Activated CD8-positive, alpha-beta memory T cell treated with anti-CD3 and anti-CD28 coated beads, Interleukin-2, amount 50 U/mL, for 24 hours (primary cell): ENCODE results near the gene TBPL1.
"Not testable (repeated sequence)": the region's sequence is repeated elsewhere in the genome, so short reads cannot be mapped to it uniquely, and the experiment has no call there.

ENCODE experiments used
- DNase-seq: peaks from one replicate; pipeline ENCODE4 v3.0.0-alpha.2; 2020; ENCODE audit errors: extremely low read depth

TBPL1 gene

DNA sequence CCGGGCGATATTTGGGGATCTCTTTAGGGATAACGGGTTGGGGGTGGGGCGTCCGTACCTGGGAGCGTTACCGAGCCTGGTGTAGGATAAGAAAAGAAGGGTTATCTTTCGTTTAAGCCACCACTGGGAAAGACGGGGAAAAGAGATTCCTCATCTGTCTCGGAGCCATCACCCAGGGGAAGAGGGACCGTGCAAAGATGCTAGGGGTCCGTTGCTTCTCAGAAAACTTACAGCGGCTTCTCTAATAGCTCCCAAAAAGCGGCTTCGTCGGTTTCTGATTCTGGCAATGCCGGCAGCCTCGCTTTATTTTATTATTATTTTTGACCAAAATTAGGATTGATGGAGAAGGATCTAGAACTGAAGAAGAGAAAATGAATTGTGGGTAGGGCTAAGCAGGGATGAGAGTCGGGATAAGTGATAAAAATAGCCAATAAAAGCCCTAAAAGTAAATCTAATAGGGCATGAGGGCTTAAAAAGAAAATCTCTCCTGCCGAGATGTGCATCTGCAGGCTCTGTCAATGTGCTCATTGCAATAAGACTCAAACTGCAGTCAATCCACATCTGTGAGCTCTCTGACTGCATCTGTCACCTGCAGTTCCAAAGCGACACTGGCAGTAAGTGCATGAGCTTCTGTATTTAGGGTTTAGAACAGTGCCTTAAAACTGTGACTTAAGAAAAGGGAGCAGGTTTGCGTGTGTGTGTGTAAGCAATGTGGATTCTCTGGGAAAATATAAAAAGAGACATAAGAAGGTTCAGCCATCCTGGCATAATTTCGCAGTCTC is 801 bp downstream of the TBPL1 start:
- DNase-seq, result no peak

DNA sequence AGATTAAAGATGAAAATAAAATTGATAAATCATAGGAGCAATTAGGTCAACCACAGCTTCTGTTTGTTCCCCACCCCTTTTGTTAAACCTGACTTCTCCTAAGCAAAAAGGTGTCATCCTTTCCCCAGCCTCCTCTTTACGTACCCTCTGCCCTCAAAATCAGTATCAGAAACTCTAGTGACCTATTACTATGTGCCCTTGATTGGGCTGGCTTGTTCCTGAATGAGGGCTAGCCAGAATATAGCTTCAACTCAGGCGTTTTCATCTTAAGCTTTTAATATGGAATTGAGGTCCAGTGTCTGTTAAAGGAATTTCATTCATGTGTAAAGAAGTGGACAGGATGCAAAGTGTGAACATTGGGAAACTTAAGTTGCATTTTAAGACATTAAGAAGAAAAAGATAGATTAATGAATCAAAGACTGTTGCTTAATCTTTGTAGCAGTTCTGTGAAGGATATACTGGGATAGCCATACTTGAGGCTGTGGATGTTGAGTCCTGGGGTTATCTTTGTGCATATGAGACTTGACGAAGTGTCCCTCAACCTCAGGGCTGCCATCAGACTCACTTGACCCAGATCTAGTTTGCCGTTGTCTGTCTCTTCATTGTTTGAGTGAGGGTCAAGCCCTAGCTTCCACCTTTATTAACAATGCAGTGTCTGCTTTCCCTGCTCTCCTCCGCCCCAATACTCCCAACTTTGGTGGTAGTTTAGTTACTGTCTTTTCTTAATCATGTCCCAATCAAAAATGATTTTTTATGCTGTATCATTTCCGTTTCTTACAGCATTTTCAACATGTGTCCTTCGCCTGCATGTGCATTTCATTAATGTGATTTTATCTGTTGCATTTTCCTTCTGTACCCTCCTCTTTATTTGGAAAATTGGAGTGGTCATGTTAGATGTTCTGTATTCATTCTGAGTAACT is 1.9 kb downstream of the TBPL1 start:
- no peak for DNase-seq

DNA sequence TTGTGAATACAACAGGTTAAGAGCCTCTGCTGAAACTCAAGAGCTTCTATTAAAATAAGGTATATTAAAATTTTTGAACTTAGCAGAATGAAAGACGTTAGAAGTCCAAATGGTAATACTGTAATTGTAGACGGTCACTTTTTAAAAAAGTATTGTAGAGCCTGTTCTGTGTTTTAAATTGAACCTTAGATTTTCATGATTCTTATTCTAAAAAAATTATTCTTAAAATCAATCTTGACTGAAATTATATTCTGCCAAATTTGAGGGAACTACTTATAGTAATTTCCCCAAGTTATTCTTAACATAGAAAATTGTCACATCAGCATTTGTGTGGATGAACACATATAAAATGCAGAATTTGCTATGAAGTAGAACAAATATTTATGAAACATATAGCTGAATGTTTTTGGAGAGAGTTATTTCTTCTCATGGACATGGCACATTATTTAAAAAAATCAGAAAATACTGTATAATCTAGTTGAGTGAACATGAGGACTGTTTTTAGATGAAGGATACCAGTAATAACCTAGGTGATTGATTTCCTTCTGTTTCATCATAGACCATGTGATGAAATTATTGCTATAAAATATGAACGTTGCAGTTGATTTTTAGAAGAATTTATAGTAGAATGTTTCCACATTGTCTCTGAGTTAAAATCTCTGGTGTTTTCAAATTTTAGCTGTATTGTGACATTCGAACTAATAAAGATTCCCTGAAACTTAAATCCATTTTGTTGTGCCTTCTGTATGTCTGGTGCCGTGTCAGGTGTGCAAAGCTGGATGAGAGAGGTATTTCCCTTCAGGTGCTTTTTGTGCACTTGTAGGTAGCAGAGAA is 2.8 kb downstream of the TBPL1 start:
- DNase-seq, result no peak

GRCh38 chr6:133956416-133957049 is 3.5 kb downstream of the TBPL1 start:
- DNase-seq, result no peak

DNA sequence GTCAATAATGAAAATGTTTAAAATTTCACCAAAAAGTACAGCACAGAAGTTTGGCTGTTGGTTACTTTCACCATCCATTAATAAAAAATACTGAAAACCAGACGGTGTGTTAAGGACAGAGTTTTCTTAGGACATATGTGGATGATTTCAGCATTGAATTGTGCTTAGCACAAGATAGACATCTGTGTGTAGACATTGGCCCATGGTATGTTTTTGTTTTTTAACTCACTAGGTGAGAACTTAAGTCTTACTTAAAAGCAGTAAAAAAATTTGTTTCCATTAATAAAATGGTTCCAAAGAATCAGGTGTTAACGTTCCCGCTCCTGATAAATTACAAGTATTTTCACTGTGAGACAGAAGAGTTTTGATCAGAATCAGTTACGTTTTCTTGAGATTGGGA is 4.2 kb downstream of the TBPL1 start:
- DNase-seq, result no peak

GRCh38 chr6:133957780-133958242 is 4.8 kb downstream of the TBPL1 start:
- no peak for DNase-seq

DNA sequence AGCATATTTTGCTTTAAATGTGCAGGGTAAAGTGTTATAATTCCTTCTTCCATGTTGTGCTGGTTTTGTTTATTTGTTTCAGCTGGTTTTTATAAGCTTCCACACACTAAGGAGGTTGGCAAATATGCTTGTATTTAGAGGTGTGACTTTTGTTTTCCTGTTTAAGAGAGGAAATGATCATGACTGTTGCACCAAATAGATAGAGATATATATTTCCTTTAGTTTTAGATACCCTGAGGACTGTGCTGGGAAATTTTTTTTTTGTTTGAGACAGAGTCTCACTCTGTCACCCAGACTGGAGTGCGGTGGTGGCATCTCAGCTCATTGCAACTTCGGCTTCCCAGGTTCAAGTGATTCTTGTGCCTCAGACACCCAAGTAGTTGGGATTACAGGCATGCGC is 5.8 kb downstream of the TBPL1 start:
- DNase-seq, result no peak

DNA sequence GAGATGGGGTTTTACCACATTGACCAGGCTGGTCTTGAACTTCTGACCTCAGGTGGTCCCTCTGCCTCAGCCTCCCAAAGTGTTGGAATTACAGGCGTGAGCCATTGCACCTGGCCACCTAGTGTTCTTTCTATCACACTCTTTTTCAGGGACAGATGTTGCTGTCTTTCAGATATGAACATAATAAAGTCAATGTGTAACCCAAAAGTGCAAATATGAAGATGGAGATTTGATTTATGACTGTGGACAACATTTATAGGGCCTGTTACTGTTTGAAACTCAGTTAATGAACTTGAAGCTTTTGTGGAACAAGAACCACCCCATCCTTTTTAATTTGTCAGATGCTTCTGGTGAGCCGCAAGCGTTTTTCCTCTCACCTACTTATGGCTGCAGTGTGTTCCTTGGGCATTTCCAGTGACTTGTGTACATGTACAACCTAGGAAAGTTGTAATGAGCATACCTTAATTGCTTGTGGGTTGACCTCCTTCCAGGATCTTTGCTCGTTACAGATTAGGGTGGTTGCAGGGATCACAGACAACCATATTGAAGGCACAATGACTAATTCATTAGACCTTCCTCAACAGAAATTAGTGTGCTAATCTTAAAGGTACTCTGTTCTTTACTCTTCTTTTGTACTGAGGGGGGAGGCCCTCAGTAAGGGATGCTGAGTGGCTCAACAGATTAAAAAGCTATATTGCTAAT is 6.8 kb downstream of the TBPL1 start:
- no peak for DNase-seq

DNA sequence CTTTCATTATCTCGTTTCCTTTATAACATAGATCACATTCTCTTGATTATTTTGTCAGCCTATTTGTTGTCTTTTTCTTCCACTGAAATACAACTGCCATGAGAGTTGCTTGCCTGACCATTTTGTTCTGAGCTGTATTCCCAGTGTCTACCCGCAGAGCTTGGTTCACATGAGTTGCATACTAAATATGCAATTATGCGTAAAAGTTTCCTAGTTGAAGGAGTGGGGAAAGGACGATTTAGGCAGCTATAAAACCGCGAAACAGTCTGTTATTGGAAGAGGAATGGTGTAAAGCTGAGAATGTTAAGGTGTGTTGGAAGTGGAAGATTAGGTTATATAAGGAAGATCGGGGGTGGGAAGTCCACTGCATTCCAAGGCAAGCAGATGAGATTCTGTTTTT is 8.8 kb downstream of the TBPL1 start:
- DNase-seq, result no peak

DNA sequence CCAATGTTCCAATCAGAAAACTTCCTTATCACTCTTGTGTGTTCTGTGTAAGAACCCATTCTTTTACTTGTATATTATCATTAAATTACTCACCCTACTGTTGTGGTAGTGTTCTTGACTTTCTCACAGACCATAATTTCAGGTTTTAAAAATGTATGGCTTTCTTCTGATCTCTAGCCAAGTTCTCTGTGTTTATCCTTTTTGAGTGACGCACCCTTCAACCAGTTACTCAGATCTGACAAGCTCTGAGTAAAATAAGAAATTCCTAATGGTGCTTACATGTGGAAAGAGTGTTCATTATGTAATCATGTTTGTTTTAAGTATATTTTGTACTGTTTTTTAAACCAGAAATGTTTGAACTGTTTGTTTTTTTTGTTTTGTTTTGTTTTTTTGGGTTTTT is 11.0 kb downstream of the TBPL1 start:
- no peak for DNase-seq

GRCh38 chr6:133964702-133965101 is 11.7 kb downstream of the TBPL1 start:
- no peak for DNase-seq

DNA sequence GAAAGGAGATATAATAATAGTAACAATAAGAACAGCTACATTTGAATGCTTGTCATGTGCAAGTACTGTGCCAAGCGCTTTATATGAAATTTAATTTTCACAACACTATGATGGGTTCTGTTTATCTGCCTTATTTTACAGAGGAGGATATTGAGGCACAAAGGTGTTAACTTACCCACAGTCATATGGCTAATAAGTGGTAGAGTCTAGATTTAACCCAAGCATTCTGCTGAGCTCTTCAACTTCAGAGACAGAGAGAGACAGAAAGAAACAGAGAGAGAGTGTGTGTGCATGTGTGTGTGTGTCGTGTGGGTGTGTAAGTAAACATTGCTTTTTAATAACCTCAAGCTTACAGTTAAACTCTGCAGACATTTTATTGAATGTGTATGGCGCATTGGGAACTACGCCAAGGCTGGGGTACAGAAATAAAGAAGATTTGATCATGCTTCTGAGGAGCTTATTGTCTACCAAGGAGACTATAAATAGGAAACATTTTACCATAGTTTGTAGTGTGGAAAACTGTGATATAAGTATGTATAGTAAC is 12.9 kb downstream of the TBPL1 start:
- DNase-seq, result no peak

DNA sequence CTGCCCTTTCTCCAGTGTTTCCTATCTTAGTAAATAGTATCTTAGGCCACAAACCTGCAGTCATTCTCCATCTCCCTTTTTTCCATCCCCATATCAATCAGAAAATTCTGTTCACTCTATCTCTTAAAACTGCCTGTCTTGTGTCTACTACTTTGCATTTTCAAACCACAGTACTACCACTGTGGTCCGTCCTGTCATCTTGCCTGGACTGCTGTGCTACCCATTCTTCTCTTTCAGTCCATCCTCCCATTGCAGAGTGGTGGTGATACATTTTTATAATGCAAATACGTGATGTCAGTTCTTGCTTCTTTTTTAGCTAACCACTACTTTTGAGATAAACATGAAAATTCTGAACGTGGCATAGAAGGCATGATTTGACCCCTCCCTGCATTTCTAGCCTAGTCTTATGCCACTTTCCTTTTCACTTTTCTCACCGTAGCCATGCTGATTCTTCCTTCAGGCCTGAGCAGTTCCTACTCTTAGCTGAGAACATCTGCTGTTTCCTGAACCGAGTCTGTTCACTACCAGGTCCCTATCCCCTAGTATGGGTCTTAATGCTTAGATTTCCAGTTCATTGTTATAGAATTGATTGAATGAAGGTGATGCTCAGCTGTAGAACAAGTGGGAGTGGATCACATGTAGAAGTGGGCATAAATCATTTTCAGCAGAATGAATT is 13.8 kb downstream of the TBPL1 start:
- DNase-seq, result no peak

GRCh38 chr6:133967347-133967746 is 14.3 kb downstream of the TBPL1 start:
- no peak for DNase-seq

DNA sequence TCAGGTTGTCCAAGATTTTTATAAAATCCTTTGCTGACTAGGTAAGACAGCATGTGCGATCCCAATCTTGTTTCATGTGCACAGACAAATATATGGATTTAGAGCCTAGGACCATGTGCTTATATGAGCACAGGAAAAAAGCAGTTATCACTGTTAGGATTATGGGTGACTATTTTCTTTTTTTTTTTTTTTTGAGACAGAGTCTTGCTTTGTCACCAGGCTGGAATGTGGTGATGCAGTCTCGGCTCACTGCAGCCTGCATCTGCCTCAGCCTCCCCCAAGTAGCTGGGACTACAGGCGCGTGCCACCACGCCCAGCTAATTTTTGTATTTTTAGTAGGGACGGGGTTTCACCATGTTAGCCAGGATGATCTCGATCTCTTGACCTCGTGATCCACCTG is 14.8 kb downstream of the TBPL1 start:
- not testable (repeated sequence) for DNase-seq

GRCh38 chr6:133969285-133969920 is 16.4 kb downstream of the TBPL1 start:
- no peak for DNase-seq

DNA sequence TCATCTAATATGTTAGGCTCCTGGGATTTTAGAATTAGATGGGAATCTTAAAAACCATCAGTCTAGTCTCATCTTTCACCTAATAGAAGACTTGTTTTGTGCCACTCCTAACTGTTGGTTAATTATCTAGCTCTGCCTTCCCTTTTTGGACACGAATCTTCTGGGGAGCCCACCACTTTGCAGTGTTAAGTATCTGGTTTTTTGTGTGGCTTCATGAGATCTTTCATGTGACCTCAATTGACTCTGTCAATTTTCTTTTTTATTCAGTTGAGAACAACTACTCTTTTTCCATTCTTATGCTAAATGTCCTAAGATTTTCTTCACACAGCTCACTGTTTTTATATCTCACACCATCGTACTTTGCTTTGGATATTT is 16.9 kb downstream of the TBPL1 start:
- no peak for DNase-seq

DNA sequence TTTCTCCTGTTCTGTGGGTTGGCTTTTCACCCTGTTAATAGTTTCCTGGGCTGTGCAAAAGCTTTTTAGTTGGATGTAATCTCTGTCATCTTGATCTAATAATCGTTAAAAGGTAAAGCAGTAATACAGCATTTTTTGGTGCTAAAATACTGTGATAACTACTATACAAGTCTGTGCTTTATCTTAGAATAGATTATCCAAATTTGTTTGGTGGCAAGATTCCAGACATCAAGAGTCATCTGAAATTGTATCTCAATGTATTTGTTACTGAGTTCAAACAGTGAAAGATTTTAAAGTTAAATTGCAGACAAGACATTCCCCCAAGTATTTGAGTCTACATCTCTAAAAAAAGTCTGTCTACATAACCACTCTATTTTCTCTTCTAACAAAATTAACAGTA is 18.8 kb downstream of the TBPL1 start:
- DNase-seq, result no peak

DNA sequence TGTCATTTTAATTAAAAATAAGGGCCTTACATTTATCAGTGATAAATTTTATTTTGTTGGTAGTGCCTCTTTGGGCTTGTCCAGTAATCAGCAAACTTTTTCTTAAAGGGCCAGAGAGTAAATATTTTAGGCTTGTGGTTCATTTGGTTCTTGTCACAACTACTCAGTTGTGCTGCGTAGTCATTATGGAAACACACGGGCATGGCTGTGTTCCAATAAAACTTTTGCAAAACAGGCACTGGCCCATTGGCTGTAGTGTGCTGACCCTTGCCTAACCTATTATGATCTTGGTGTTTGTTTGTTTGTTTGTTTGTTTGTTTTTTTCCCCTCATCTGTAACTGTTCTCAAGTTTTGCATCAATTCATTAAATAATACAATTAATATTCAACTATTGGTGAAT is 19.4 kb downstream of the TBPL1 start:
- no peak for DNase-seq
